Measurements from ENCODE around the gene SENP6.

SENP6 gene

GRCh38 chr6:75748003-75748742, 146.5 kb downstream of the SENP6 start:
- no peak for DNase-seq (ENCODE audit: low read depth in 2 of 2)

DNA sequence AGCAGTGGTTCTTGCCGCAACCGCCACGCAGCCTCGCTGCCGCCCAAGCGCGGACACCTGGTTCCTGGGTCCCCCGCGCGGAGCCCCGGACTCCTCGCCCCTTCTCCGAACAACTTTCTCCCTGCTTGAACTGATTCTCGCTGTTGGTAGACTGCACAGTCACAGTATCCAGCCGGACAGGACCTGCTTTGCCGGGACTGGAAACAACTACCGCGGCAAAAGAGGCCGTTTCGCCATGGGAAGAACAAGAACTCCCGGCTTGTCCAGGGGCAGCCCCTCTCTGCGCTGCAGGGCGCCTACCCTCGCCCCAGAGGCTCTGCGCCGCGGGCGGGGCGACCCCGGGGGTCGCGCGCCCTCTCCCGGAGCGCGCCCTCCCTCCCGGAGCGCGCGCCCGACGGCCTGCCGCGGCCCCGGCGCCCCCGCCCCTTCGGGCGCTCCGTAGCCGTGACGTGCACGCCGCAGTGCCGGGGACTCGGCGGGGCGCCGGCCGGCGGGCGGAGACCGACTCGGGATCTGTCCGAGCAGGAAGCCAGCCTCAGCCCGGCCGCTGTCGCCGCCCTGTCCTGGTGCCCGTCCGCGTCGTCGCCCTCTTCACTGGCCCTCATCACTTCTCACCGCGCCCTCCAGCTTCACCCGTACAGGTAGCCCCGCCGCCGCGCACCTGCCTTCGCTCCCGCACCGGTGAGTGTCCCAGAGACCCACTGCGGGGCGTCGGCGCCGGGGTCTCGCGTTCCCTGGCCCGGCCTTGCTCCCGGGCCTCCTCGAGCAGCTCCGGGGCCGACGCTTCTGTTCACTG, 147.3 kb downstream of the SENP6 start, which contains the start of gene MYO6:
MYO6 (plus strand) TSS at position 497 of the 796 bp plus-strand sequence. CDS start 68,309 bp downstream, outside the sequence.
- peak in 1 of 2 experiments; percentile 22 for DNase-seq (ENCODE audit: low read depth in 2 of 2)

- no peak for DNase-seq (ENCODE audit: low read depth in 2 of 2)
Measured at GRCh38 chr6:75751443-75751842, 149.8 kb downstream of the SENP6 start.

DNA sequence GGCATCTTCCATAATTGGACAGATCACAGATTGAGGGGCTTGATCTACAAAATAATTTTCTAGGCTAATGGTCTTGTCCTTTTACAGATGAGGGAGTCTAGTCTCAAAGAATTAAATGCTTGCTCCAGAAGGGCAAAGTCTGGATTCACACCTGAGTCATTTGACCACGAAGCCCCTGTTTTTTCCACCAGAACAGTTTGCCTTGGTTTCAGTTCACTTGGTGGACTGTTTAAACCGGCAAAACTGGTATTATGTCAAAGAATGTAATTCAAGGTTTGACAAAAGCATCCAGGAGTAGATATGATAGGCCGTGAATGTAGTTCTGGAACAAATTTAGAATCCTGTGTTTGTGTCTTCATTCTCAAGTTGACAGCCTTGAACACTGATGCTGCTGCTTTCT, 150.7 kb downstream of the SENP6 start:
- DNase-seq (ENCODE audit: low read depth in 2 of 2): no peak

- no peak for DNase-seq (ENCODE audit: low read depth in 2 of 2)
Measured at GRCh38 chr6:75755704-75756103, 154.0 kb downstream of the SENP6 start.

DNA sequence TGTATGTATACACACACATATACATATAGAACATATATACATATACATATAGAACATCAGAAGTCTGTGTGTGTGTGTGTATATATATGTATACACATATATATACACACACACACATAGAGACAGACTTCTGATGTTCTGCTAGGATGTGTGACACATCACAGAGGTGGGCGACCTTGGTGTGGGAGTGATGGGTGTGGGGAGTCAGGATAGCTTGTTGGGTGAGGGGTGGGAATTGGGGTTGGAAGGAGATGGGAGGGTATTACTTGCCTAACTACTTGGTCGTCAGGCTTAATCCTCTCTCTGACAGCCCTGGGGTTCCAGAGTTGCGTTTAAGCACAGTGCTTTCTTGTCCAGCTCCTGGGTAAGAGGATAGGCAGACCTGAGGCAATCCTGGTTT, 155.6 kb downstream of the SENP6 start:
- DNase-seq (ENCODE audit: low read depth in 2 of 2): no peak

DNA sequence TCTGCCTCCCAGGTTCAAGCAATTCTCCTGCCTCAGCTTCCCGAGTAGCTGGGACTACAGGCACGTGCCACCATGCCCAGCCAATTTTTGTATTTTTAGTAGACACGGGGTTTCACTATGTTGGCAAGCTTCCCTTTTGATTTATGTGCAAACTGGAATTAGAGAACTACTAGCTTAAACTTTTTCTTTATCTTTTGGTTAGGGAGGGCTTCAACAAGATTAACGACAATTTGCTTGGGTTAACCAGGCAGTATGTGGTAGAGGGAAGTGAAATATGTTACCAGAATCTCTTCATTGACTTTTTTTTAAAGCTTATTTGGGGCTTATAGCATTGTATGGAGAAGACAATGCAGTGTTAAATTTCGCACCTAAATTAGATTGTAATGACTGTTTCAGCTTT, 156.4 kb downstream of the SENP6 start:
- DNase-seq (ENCODE audit: low read depth in 2 of 2): no peak

DNA sequence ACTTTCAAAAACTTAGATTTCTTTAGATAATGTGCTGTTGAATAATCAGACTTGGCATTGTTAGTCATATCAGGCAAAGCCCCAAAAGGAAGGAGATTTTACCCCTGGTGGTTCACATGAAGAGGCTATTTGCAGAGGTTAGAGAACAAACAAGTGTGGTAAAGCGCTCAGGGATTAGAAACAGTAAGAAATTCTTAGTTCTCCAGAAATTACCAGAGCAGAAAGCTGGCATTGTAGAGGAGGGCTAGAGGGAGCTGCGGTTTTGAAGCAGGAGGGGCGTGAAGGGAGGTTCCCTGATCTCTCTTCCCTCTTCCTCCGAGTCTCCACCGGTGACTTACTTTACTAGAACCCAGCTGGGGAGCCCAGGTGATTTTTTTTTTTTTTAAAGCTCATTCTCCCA, 157.5 kb downstream of the SENP6 start:
- no peak for DNase-seq (ENCODE audit: low read depth in 2 of 2)

GRCh38 chr6:75760320-75760719, 158.6 kb downstream of the SENP6 start:
- no peak for DNase-seq (ENCODE audit: low read depth in 2 of 2)

DNA sequence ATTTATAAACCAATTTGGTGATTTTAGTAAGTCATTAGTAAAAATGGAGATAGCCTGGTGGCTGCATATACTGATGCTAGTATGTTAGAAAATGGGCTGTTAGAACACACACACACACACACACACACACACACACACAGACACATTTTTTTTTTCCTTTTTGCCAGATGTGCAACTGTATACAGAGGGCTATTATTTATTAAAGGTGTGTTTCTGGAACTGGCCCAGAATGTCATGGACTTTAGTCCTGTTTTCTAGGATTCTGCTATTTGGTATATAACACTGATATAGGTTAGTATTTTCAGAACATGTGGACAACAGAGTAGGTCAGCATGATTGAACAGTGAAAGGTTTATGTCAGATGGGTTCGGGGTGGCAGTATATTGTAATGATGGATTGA, 159.8 kb downstream of the SENP6 start:
- DNase-seq (ENCODE audit: low read depth in 2 of 2): no peak

GRCh38 chr6:75762063-75762462, 160.4 kb downstream of the SENP6 start:
- DNase-seq (ENCODE audit: low read depth in 2 of 2): no peak

GRCh38 chr6:75766387-75766786, 164.7 kb downstream of the SENP6 start:
- no peak for DNase-seq (ENCODE audit: low read depth in 2 of 2)
